H1 (cell line): ENCODE results near the gene ADAM19. TPM values are rescaled to one million over a fixed set of nuclear protein-coding genes. Genes with fewer than 3 reads are reported as not detected.

Source experiments
- CTCF ChIA-PET: fragments of 300-600 bp; sonication (Branson Sonifier 250); formaldehyde crosslinking; loops from one replicate; lab custom pipeline; 2021; ENCODE audit not compliant: partially characterized antibody; lab: Charles Lee
- POLR2A ChIA-PET: fragments of 300-600 bp; sonication (Branson Sonifier 250); formaldehyde crosslinking; loops from one replicate; lab custom pipeline; 2021; ENCODE audit warnings: inconsistent platforms; ENCODE audit not compliant: partially characterized antibody; lab: Charles Lee
- DNase-seq, 2 experiments: peaks; one replicate each; pipeline versions ENCODE4 v3.0.0 to v3.0.0-alpha.2; 2010 to 2022; ENCODE audit warnings: low spot score in 2 of 2, low read depth in 1 of 2, mixed read lengths in 1 of 2
- FAIRE-seq: peaks from 2 replicates; lab custom pipeline; 2011; peaks lifted over from hg19 to GRCh38; lab: Jason Lieb, UNC
- H2AFZ ChIP-seq: 2 replicates; pipeline ENCODE4 v1.8.1; 2012; ENCODE audit warnings: low read length, inconsistent platforms
- H2AK5ac ChIP-seq: 2 replicates; pipeline ENCODE4 v1.6.1; 2013; ENCODE audit warnings: low read depth, low read length
- H2BK120ac ChIP-seq: replicated peaks from 2 replicates; pipeline ENCODE3; 2013; ENCODE audit warnings: low read depth, low read length, inconsistent platforms
- H2BK12ac ChIP-seq: 2 replicates; pipeline ENCODE4 v1.6.1; 2013; ENCODE audit warnings: low read depth, low read length
- H2BK15ac ChIP-seq: 2 replicates; pipeline ENCODE4 v1.6.1; 2013; ENCODE audit warnings: low read length
- H2BK20ac ChIP-seq: 2 replicates; pipeline ENCODE4 v1.6.1; 2013; ENCODE audit warnings: low read length
- H2BK5ac ChIP-seq: 2 replicates; pipeline ENCODE4 v1.6.1; 2013; ENCODE audit warnings: low read depth, low read length
- H3K14ac ChIP-seq: 2 replicates; pipeline ENCODE4 v1.6.1; 2013; ENCODE audit warnings: inconsistent platforms; ENCODE audit not compliant: insufficient read length
- H3K18ac ChIP-seq: 2 replicates; pipeline ENCODE4 v1.6.1; 2013; ENCODE audit warnings: low read length; ENCODE audit errors: extremely low read depth
- H3K23ac ChIP-seq: 2 replicates; pipeline ENCODE4 v1.6.1; 2013; ENCODE audit warnings: inconsistent platforms; ENCODE audit not compliant: insufficient read length
- H3K23me2 ChIP-seq: 2 replicates; pipeline ENCODE4 v1.6.1; 2013; ENCODE audit warnings: low read depth, low read length
- H3K27ac ChIP-seq: 2 replicates; pipeline ENCODE4 v1.6.1; 2011; ENCODE audit warnings: low read depth, low read length, inconsistent platforms
- H3K27me3 ChIP-seq, 4 experiments: replicated peaks in 1 of 4; 1 replicate in 1 of 4; 2 replicates in 3 of 4; pipeline versions ENCODE4 v1.6.1 to v1.8.1; 2011 to 2013; ENCODE audit warnings: low read length in 3 of 4, mild to moderate bottlenecking in 3 of 4, inconsistent platforms in 2 of 4, mixed read lengths in 2 of 4, moderate library complexity in 1 of 4; ENCODE audit not compliant: control insufficient read depth in 3 of 4, insufficient read depth in 3 of 4; ENCODE audit errors: extremely low read depth in 1 of 4
- H3K36me3 ChIP-seq, 4 experiments: 2 replicates each; pipeline versions ENCODE4 v1.6.1 to v1.8.1; 2011 to 2013; ENCODE audit warnings: mild to moderate bottlenecking in 4 of 4, low read length in 3 of 4, moderate library complexity in 2 of 4, control low read depth in 1 of 4, inconsistent platforms in 1 of 4; ENCODE audit not compliant: insufficient read depth in 4 of 4, control insufficient read depth in 2 of 4
- H3K4ac ChIP-seq: replicated peaks from 2 replicates; pipeline ENCODE3; 2013; ENCODE audit warnings: low read length, low read depth, mixed read lengths, inconsistent platforms; ENCODE audit not compliant: insufficient read length
- H3K4me1 ChIP-seq, 4 experiments: replicated peaks in 1 of 4; 1 replicate in 1 of 4; 2 replicates in 3 of 4; pipeline versions ENCODE4 v1.6.1 to v1.8.1; 2011 to 2013; ENCODE audit warnings: low read length in 3 of 4, inconsistent platforms in 2 of 4, mixed read lengths in 1 of 4; ENCODE audit not compliant: insufficient read depth in 4 of 4, control insufficient read depth in 3 of 4
- H3K4me2 ChIP-seq, 2 experiments: 2 replicates each; pipeline versions ENCODE4 v1.6.1 to v1.8.1; 2011 to 2013; ENCODE audit warnings: low read depth in 2 of 2, low read length in 2 of 2, control low read depth in 1 of 2, inconsistent platforms in 1 of 2, mild to moderate bottlenecking in 1 of 2; ENCODE audit not compliant: insufficient read depth in 1 of 2
- H3K4me3 ChIP-seq, 4 experiments: fragments of 200-600, 300-600 bp in 1 of 4; sonication (generic), shearing (Covaris generic), sonication (Bioruptor Twin) in 1 of 4; 2 replicates each; pipeline versions ENCODE4 v1.5.1 to v1.8.1; 2011 to 2016; ENCODE audit warnings: low read length in 4 of 4, low read depth in 3 of 4, control low read depth in 2 of 4, inconsistent platforms in 2 of 4, mild to moderate bottlenecking in 2 of 4, mixed read lengths in 1 of 4, moderate library complexity in 1 of 4; ENCODE audit not compliant: insufficient read depth in 2 of 4; ENCODE audit errors: extremely low read depth in 1 of 4
- H3K56ac ChIP-seq: replicated peaks from 2 replicates; pipeline ENCODE3; 2013; ENCODE audit warnings: low read depth, mild to moderate bottlenecking, mixed read lengths, low read length, inconsistent platforms; ENCODE audit not compliant: insufficient read length
- H3K79me1 ChIP-seq: 2 replicates; pipeline ENCODE4 v1.6.1; 2013; ENCODE audit warnings: low read depth, low read length, control low read depth
- H3K79me2 ChIP-seq, 2 experiments: 2 replicates each; pipeline versions ENCODE4 v1.6.1 to v1.8.1; 2012 to 2013; ENCODE audit warnings: low read length in 2 of 2, mild to moderate bottlenecking in 2 of 2, inconsistent platforms in 1 of 2; ENCODE audit not compliant: insufficient read depth in 2 of 2, control insufficient read depth in 1 of 2
- H3K9ac ChIP-seq, 4 experiments: replicated peaks in 1 of 4; 1 replicate in 1 of 4; 2 replicates in 3 of 4; pipeline versions ENCODE4 v1.6.1 to v1.8.1; 2011 to 2013; ENCODE audit warnings: low read depth in 3 of 4, low read length in 3 of 4, control low read depth in 2 of 4, mild to moderate bottlenecking in 2 of 4, moderate library complexity in 2 of 4, inconsistent platforms in 1 of 4; ENCODE audit errors: extremely low read depth in 1 of 4
- H3K9me3 ChIP-seq, 2 experiments: 2 replicates each; pipeline versions ENCODE4 v1.6.1 to v1.8.1; 2012 to 2013; ENCODE audit warnings: mild to moderate bottlenecking in 2 of 2, moderate library complexity in 2 of 2, control low read depth in 1 of 2, inconsistent platforms in 1 of 2, low read depth in 1 of 2, low read length in 1 of 2, mixed read lengths in 1 of 2; ENCODE audit not compliant: insufficient read depth in 2 of 2
- H4K20me1 ChIP-seq, 2 experiments: replicated peaks in 1 of 2; 2 replicates each; pipeline versions ENCODE3 to v1.8.1; 2011 to 2013; ENCODE audit warnings: inconsistent platforms in 2 of 2, low read length in 2 of 2, mild to moderate bottlenecking in 1 of 2; ENCODE audit not compliant: insufficient read depth in 2 of 2, control insufficient read depth in 1 of 2
- H4K5ac ChIP-seq: 2 replicates; pipeline ENCODE4 v1.6.1; 2013; ENCODE audit warnings: low read length, low read depth, mixed read lengths, inconsistent platforms; ENCODE audit not compliant: insufficient read length
- H4K8ac ChIP-seq: 2 replicates; pipeline ENCODE4 v1.8.0; 2013; ENCODE audit warnings: mild to moderate bottlenecking, moderate library complexity, low read length, inconsistent platforms; ENCODE audit not compliant: insufficient read depth; ENCODE audit errors: extremely low read depth
- H4K91ac ChIP-seq: replicated peaks from 2 replicates; pipeline ENCODE3; 2013; ENCODE audit warnings: low read length, mixed read lengths, inconsistent platforms; ENCODE audit not compliant: insufficient read length
- NRF1 ChIP-seq: IDR thresholded peaks from 2 replicates; pipeline ENCODE4 v1.6.1; 2011; ENCODE audit warnings: mild to moderate bottlenecking, low read depth, low read length, improper control_type of control experiment
- POU5F1 ChIP-seq: IDR thresholded peaks from 2 replicates; pipeline ENCODE4 v1.6.1; 2011; ENCODE audit warnings: low read depth, mild to moderate bottlenecking, low read length, moderate library complexity
- WGBS, 2 experiments: shearing (Covaris generic) in 1 of 2; methylation state at CpG; one replicate each; pipeline versions ENCODE4 v1.1.6 to v1.1.7; 2013 to 2015; ENCODE audit warnings: low lambda C conversion rate in 2 of 2, mixed read lengths in 2 of 2, inconsistent platforms in 1 of 2, low coverage in 1 of 2, missing lambda C conversion rate in 1 of 2; ENCODE audit not compliant: insufficient replicate concordance in 2 of 2, insufficient coverage in 1 of 2, insufficient read length in 1 of 2; ENCODE audit errors: extremely low coverage in 1 of 2, missing lambda C conversion rate in 1 of 2; 5-methylcytosine and 5-hydroxymethylcytosine counted together
- polyA plus RNA-seq, 7 experiments: library from polyadenylated mRNA; depleted of rRNA in 3 of 7; stranded (reverse) in 5 of 7; unstranded in 2 of 7; fragments of >200 nt in 5 of 7; fragments of 200-250 nt in 2 of 7; gene quantifications; 1 replicate in 5 of 7; 2 replicates in 1 of 7; 4 replicates in 1 of 7; pipeline versions ENCODE4 v1.2.1 to v1.2.3, GENCODE V29; 2011 to 2013; ENCODE audit warnings: missing spikeins in 2 of 7, mixed read lengths in 2 of 7
- total RNA-seq: library from RNA; stranded (reverse); fragmentation: NEBNext Ultra II Directional; extraction: Animal tissue kit (Norgen Biotek cat#: 25700); gene quantifications from 2 replicates; pipeline ENCODE4 v1.2.1, GENCODE V29; 2021
- TF ChIP-seq, protein P1 (sequence below): IDR thresholded peaks from 2 replicates; pipeline ENCODE4 v1.6.1; 2011; ENCODE audit warnings: low read depth, mild to moderate bottlenecking, low read length; ENCODE audit not compliant: insufficient read depth

Gene ADAM19
- total and polyA plus RNA-seq, 2 of the 8 experiments (the other 6 are each of a cell fraction or from before 2014, with no cell fraction given) = 6.5 to 22.7 TPM

DNA sequence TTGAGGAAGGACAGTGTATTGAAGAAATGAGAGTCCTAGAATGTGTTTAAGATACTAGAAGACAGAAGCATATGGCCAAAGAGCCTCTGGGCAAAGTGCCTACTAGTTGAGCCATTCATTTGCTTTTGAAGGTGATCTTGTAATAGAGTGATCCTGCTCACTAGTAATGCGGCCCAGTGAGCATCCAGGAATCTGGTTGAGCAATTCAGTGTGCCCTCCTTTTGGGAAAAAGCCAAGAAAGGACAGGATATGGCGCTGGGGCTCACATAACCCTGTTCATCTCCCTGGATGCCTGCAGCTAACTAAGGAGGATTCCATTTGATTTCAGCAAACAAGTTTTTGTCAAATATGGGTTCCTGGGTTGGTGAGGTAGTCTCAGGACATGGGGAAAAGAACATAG, 16.3 kb downstream of the ADAM19 start:
- H3K23ac ChIP-seq = no peak overlapping the region
- H3K18ac ChIP-seq = no peak overlapping the region
- no peak overlapping the region for H2AFZ ChIP-seq
- H3K79me2 ChIP-seq = no peaks in the 10 kb centered on the region
- no peaks in the 10 kb centered on the region for H3K27me3 ChIP-seq
- H3K56ac ChIP-seq = no peak overlapping the region
- POLR2A ChIA-PET = no interaction called here
- H2AK5ac ChIP-seq = no peak overlapping the region
- H2BK5ac ChIP-seq = no peak overlapping the region
- peaks cover 2% of the 10 kb centered on the region; the same call in 1 of the 2 replicates for H3K79me1 ChIP-seq
- H2BK20ac ChIP-seq = no peak overlapping the region
- no peak overlapping the region for H2BK12ac ChIP-seq
- 85% methylated on average over 2 of the region's 2 CpGs; no CpG with 5 or more reads in 1 of the 2 experiments for WGBS, 2 experiments
- H3K23me2 ChIP-seq = no peaks in the 10 kb centered on the region; the same call in 1 of the 2 replicates
- no peak for DNase-seq
- H4K5ac ChIP-seq = no peak overlapping the region
- H3K9ac ChIP-seq = no peak overlapping the region
- no peak overlapping the region for H3K27ac ChIP-seq
- H3K4ac ChIP-seq = no peak overlapping the region
- H4K20me1 ChIP-seq = no peaks in the 10 kb centered on the region
- TF ChIP-seq NRF1 = no peak
- TF ChIP-seq POU5F1 = no peak
- TF ChIP-seq, protein P1, sequence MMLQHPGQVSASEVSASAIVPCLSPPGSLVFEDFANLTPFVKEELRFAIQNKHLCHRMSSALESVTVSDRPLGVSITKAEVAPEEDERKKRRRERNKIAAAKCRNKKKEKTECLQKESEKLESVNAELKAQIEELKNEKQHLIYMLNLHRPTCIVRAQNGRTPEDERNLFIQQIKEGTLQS = no peak
- TF ChIP-seq, all 59 proteins: peak for 0
- Histone ChIP-seq H2BK120ac (no peak overlapping the region), H3K4me2 (no peak overlapping the region), H3K14ac (no peak overlapping the region), H4K91ac (no peak overlapping the region), H3K4me3 (no peak overlapping the region), H3K4me1 (peaks cover 2 to 16% (median 10%) of the 10 kb centered on the region in 4 experiments; a peak in 6 of 7 replicates), H2BK15ac (no peak overlapping the region), H4K8ac (no peak overlapping the region), H3K36me3 (no peaks in the 10 kb centered on the region; a peak in 2 of 8 replicates), H3K9me3 (no peaks in the 10 kb centered on the region)
- CTCF ChIA-PET = interaction anchor here (0.9 kb wide), 1 partner anchor 184 kb away, joined by 5 read pairs; the partner anchor contains the start of gene LSM11
- FAIRE-seq = no peak
